K562 (cell line): ENCODE measurements around the gene GCHFR. TPM values are rescaled to one million over a fixed set of nuclear protein-coding genes. Genes with fewer than 3 reads are reported as not detected.

Experiments used
- FOXK2 ChIP-seq, 2 experiments: fragments of 450-650 bp; IDR thresholded peaks in 1 of 2; conservative IDR thresholded peaks in 1 of 2; 2 replicates each; pipeline ENCODE4 v1.6.1; 2016; ENCODE audit warnings: low read depth in 2 of 2, mild to moderate bottlenecking in 1 of 2
- LEF1 ChIP-seq: fragments of 450-650 bp; IDR thresholded peaks from 2 replicates; pipeline ENCODE4 v1.6.1; 2016; ENCODE audit warnings: mild to moderate bottlenecking
- MGA ChIP-seq: fragments of 450-650 bp; IDR thresholded peaks from 2 replicates; pipeline ENCODE4 v1.6.1; 2016; ENCODE audit warnings: mild to moderate bottlenecking, moderate library complexity
- MNT ChIP-seq, 2 experiments: fragments of 450-650 bp; conservative IDR thresholded peaks; 2 replicates each; pipeline ENCODE4 v1.6.1; 2017; ENCODE audit warnings: mild to moderate bottlenecking in 2 of 2, moderate library complexity in 2 of 2
- NR3C1 ChIP-seq: sonication (generic); formaldehyde crosslinking; IDR thresholded peaks from 2 replicates; pipeline ENCODE4 v1.8.1; 2022; ENCODE audit warnings: missing genetic modification reagents
- TOE1 ChIP-seq, 2 experiments: fragments of 450-650 bp in 1 of 2; sonication (generic) in 1 of 2; formaldehyde crosslinking in 1 of 2; IDR thresholded peaks; 2 replicates each; pipeline versions ENCODE4 v1.7.1 to v1.8.0; 2016 to 2022; ENCODE audit warnings: borderline replicate concordance in 2 of 2, mild to moderate bottlenecking in 2 of 2, antibody characterized with exemption in 1 of 2, inconsistent platforms in 1 of 2, low read depth in 1 of 2, missing genetic modification reagents in 1 of 2, moderate library complexity in 1 of 2
- TRIM24 ChIP-seq, 2 experiments: fragments of 450-650 bp; IDR thresholded peaks; 2 replicates each; pipeline ENCODE4 v1.6.1; 2016
- ZBTB12 ChIP-seq: fragments of 250-450 bp; sonication (Bioruptor Pico); IDR thresholded peaks from 2 replicates; pipeline ENCODE4 v1.4.0; 2020
- ZNF77 ChIP-seq: fragments of 250-450 bp; sonication (Bioruptor Pico); IDR thresholded peaks from 2 replicates; pipeline ENCODE4 v1.5.0; 2020
- polyA plus RNA-seq, 8 experiments: library from polyadenylated mRNA; depleted of rRNA in 4 of 8; stranded (reverse) in 5 of 8; unstranded in 3 of 8; fragments of >200 nt; fragmentation: Nextera tagmentation in 2 of 8; fragmentation: Illumina TruSeq in 1 of 8; extraction: Ambion mirVana in 2 of 8; extraction: Trizol in 1 of 8; gene quantifications; 2 replicates each; pipeline versions ENCODE4 v1.2.1 to v1.2.3, GENCODE V29; 2011 to 2014; ENCODE audit warnings: inconsistent platforms in 1 of 8, missing spikeins in 1 of 8
- total RNA-seq, 7 experiments: library from RNA; depleted of rRNA in 6 of 7; stranded (reverse); fragments of >200 nt in 6 of 7; fragmentation: Illumina TruSeq in 2 of 7; extraction: Trizol in 2 of 7; gene quantifications; 2 replicates each; pipeline versions ENCODE4 v1.2.1 to v1.2.3, GENCODE V29; 2011 to 2021; ENCODE audit warnings: low replicate concordance in 1 of 7
- TF ChIP-seq, protein P1 (sequence below): fragments of 250-450 bp; sonication (Bioruptor Pico); IDR thresholded peaks from 2 replicates; pipeline ENCODE4 v1.9.0; 2021; ENCODE audit warnings: mild to moderate bottlenecking

GCHFR gene
- total and polyA plus RNA-seq, 9 of the 15 experiments (the other 6 are each of a cell fraction or from before 2014, with no cell fraction given) = 8.7 to 83.5 (median 20.8) TPM

DNA sequence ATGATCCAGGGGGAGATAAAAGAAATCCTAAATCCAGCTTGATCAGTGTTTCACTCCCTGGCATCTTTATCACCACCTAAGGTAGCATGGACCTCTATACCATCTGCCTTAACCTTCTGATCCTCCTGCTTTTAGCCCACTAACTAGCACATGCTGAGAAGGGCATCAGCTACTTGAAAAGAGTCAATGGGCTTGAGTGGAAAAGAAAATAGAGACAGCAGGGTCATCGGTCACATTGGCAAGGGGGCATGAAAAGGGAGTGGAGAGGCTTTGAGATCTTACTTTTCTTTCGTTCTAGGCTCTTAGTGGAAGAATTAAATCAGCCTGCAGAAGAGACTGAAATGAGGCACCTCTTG, 42.8 kb downstream of the GCHFR start (continued):
- TF ChIP-seq MGA (peak; percentile 80; the same call in 1 of the 2 replicates), ZBTB12 (no peak), ZNF77 (CRISPR knock-in tag) (no peak), NR3C1 (CRISPR knock-in tag) (no peak), TOE1 (IDR thresholded peaks at IDR 0.05; ENCODE audit: borderline replicate concordance) (no peak), TOE1 (CRISPR knock-in tag; IDR thresholded peaks at IDR 0.05; ENCODE audit: borderline replicate concordance, low read depth) (no peak), MNT (conservative IDR thresholded peaks at IDR 0.05) (no peak; a peak in 1 of 4 replicates), LEF1 (0 out of 2 replicates have a peak, but pooled peaks have one; percentile 20), TRIM24 (IDR thresholded peaks at IDR 0.05) (no peak), FOXK2 (conservative IDR thresholded peaks at IDR 0.05 in 1 of 2, IDR thresholded peaks at IDR 0.05 in 1 of 2; ENCODE audit: low read depth in 2 of 2) (no peak)
- TF ChIP-seq, protein P1, sequence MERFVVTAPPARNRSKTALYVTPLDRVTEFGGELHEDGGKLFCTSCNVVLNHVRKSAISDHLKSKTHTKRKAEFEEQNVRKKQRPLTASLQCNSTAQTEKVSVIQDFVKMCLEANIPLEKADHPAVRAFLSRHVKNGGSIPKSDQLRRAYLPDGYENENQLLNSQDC (CRISPR knock-in tag) = 0 out of 2 replicates have a peak, but pooled peaks have one; percentile 22
